Natural killer cell (primary cell): ENCODE results near the gene VMO1. TPM values are rescaled to one million over a fixed set of nuclear protein-coding genes. Genes with fewer than 3 reads are reported as not detected.
A peak's percentile ranks its signal among the peaks of the same experiment; 100 is the strongest.

Experiments
- ATAC-seq, 3 donors: fragments of 150-1000 bp in 2 of 3; fragments of 200-7000 bp in 1 of 3; cut with Tn5 transposase; 1 replicate in 1 of 3; 2 replicates in 2 of 3; pipeline ENCODE4 v1.10.0; 2021; ENCODE audit warnings: mild to moderate bottlenecking in 2 of 3, moderate library complexity in 2 of 3
- DNase-seq, 2 donors: peaks; one replicate each; pipeline versions ENCODE4 v3.0.0 to v3.0.0-alpha.2; 2013 to 2021; ENCODE audit warnings: mixed read lengths in 1 of 2
- H3K27ac ChIP-seq: one replicate; pipeline ENCODE4 v1.5.1; 2013; ENCODE audit warnings: mild to moderate bottlenecking, low read length
- H3K27me3 ChIP-seq: one replicate; pipeline ENCODE4 v1.6.1; 2013; ENCODE audit warnings: low read length; ENCODE audit not compliant: control insufficient read depth, insufficient read depth
- H3K36me3 ChIP-seq: one replicate; pipeline ENCODE4 v1.6.1; 2013; ENCODE audit warnings: low read length; ENCODE audit not compliant: control insufficient read depth, insufficient read depth
- H3K4me1 ChIP-seq: one replicate; pipeline ENCODE4 v1.6.1; 2013; ENCODE audit warnings: low read length; ENCODE audit not compliant: control insufficient read depth, insufficient read depth
- H3K4me3 ChIP-seq: one replicate; pipeline ENCODE4 v1.5.1; 2013; ENCODE audit warnings: low read length
- H3K9me3 ChIP-seq: one replicate; pipeline ENCODE4 v1.6.1; 2013; ENCODE audit warnings: low read length; ENCODE audit not compliant: control insufficient read depth, insufficient read depth
- H3K27ac Mint-ChIP-seq, 2 donors: one replicate each; pipeline ENCODE4 v1.8.0; 2022; ENCODE audit warnings: mild to moderate bottlenecking in 2 of 2, mixed read lengths in 2 of 2, moderate library complexity in 1 of 2
- H3K27me3 Mint-ChIP-seq, 2 donors: one replicate each; pipeline ENCODE4 v1.8.0; 2022; ENCODE audit warnings: low read depth in 2 of 2, mixed read lengths in 2 of 2
- H3K36me3 Mint-ChIP-seq: one replicate; pipeline ENCODE4 v1.8.0; 2022; ENCODE audit warnings: mixed read lengths
- H3K4me1 Mint-ChIP-seq, 2 donors: one replicate each; pipeline ENCODE4 v1.8.0; 2022; ENCODE audit warnings: mixed read lengths in 2 of 2
- H3K4me3 Mint-ChIP-seq: one replicate; pipeline ENCODE4 v1.8.0; 2022; ENCODE audit warnings: mild to moderate bottlenecking, moderate library complexity, mixed read lengths
- H3K9me3 Mint-ChIP-seq, 2 donors: one replicate each; pipeline ENCODE4 v1.8.0; 2022; ENCODE audit warnings: mixed read lengths in 2 of 2
- CTCF ChIP-seq: fragments of 200-600 bp; IDR thresholded peaks from one replicate; pipeline ENCODE4 v1.8.0; 2022; ENCODE audit warnings: antibody characterized with exemption
- WGBS: methylation state at CpG from one replicate; pipeline ENCODE4 v1.1.7; 2013; ENCODE audit warnings: missing lambda C conversion rate; ENCODE audit not compliant: insufficient coverage; 5-methylcytosine and 5-hydroxymethylcytosine counted together
- intact Hi-C: fragments of 100-400 bp; cut with micrococcal nuclease; formaldehyde crosslinking; loops from one replicate; pipeline ENCODE4 v1.14.2; 2022
- total RNA-seq, 4 donors: library from RNA; stranded (reverse); fragments of 120-200 nt in 1 of 4; gene quantifications; one replicate each; pipeline versions ENCODE4 v1.2.3 to v1.2.4, GENCODE V29; 2013 to 2022

Gene VMO1
- total RNA-seq, 3 donors from 2014 or later (not counting 1 experiment from before 2014, with no cell fraction given), result 1.2 to 4.8 (median 1.3) TPM

DNA sequence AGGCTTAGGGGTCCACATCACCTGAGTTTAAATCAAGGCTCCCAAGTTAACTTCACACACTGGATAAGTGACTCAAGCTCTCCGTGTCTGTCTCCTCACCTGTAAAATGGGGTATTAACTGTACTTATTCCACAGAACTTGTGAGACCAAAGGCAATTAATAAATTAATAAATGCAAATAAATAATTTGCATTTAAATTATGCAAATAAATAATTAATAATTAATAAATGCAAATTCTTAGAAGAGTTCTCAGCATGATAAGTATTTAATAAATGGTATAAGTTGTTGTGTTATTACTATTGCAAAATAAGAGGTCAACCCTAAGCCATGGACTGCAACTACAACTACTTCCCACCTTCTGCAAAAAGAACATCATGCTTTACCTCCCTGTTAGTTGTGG lies 32.8 kb downstream of the VMO1 start:
- no peak for TF ChIP-seq CTCF
- intact Hi-C loops, result no loop called here
- H3K27me3 ChIP-seq, result peaks cover 9% of the 10 kb centered on the region
- H3K9me3 Mint-ChIP-seq, result no peaks in the 10 kb centered on the region
- no peak for DNase-seq
- no peaks in the 10 kb centered on the region for H3K36me3 Mint-ChIP-seq
- no peak overlapping the region for H3K27ac ChIP-seq
- H3K27ac Mint-ChIP-seq, result no peak overlapping the region
- peaks cover 27 to 40% of the 10 kb centered on the region in 2 donors for H3K27me3 Mint-ChIP-seq
- H3K4me1 Mint-ChIP-seq, result peaks cover 4 to 5% of the 10 kb centered on the region in 2 donors
- H3K4me1 ChIP-seq, result peaks cover 3% of the 10 kb centered on the region
- no peaks in the 10 kb centered on the region for H3K36me3 ChIP-seq
- WGBS, result no CpG with 5 or more reads among the region's 1 CpG
- H3K9me3 ChIP-seq, result no peaks in the 10 kb centered on the region
- no peak for ATAC-seq
- H3K4me3 ChIP-seq, result no peak overlapping the region
- no peak overlapping the region for H3K4me3 Mint-ChIP-seq

DNA sequence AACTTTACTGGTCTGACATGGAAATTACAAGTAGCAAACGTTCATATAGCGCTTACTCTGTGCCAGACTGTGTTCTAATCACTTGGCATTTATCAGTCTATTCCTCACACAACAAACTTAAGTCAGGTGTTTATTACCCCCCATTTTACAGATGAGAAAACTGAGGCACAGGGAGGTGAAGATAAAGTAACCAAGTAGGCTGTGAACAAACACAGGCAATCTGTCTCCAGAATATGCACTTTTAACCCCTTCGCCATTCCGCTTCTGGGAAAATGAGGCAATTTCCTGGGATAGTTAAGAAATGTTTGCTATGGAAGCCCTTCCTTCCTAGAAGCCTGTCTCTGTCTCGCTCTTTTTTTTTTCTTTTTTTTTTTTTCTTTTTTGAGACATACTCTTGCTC lies 34.2 kb downstream of the VMO1 start:
- Histone ChIP-seq H3K9me3 (no peaks in the 10 kb centered on the region), H3K27ac (no peak overlapping the region), H3K4me1 (peaks cover 6% of the 10 kb centered on the region), H3K27me3 (peaks cover 9% of the 10 kb centered on the region), H3K4me3 (no peak overlapping the region), H3K36me3 (no peaks in the 10 kb centered on the region)
- Mint-ChIP-seq H3K27me3 (peaks cover 33 to 50% of the 10 kb centered on the region in 2 donors), H3K9me3 (no peaks in the 10 kb centered on the region), H3K27ac (no peak overlapping the region), H3K4me3 (no peak overlapping the region), H3K4me1 (peaks cover 13% of the 10 kb centered on the region in 2 donors), H3K36me3 (no peaks in the 10 kb centered on the region)
- ATAC-seq (no peak), DNase-seq (no peak)
- no peak for TF ChIP-seq CTCF
- 88% methylated on average over 5 of the region's 5 CpGs for WGBS
- intact Hi-C loops, result no loop called here

DNA sequence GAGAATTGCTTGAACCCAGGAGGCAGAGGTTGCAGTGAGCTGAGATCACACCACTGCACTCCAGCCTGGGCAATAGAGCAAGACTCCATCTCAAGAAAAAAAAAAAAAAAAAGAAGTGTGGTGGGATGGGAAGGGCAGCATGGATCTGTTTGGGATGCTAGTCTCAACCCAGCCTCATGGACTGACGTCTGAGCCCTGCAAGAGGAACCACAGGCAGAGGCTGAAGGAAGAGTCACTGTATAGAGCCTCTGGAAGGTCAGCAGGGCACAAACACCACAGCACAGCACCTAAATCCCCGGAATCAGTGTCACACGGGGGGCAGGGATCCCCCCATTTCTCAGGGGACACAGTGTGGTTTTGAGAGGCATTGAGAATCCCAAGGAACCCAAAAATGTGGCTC lies 35.6 kb downstream of the VMO1 start:
- Mint-ChIP-seq H3K9me3 (no peaks in the 10 kb centered on the region), H3K4me3 (no peak overlapping the region), H3K4me1 (peaks cover 13% of the 10 kb centered on the region in 2 donors), H3K27me3 (peaks cover 40 to 50% of the 10 kb centered on the region in 2 donors), H3K36me3 (no peaks in the 10 kb centered on the region), H3K27ac (no peak overlapping the region)
- DNase-seq (no peak), ATAC-seq (no peak)
- H3K9me3 ChIP-seq, result no peaks in the 10 kb centered on the region
- H3K27me3 ChIP-seq, result peaks cover 9% of the 10 kb centered on the region
- 51% methylated on average over 3 of the region's 3 CpGs for WGBS
- TF ChIP-seq CTCF, result no peak
- no peak overlapping the region for H3K27ac ChIP-seq
- H3K4me3 ChIP-seq, result no peak overlapping the region
- intact Hi-C loops, result no loop called here
- H3K4me1 ChIP-seq, result peaks cover 6% of the 10 kb centered on the region
- no peaks in the 10 kb centered on the region for H3K36me3 ChIP-seq

DNA sequence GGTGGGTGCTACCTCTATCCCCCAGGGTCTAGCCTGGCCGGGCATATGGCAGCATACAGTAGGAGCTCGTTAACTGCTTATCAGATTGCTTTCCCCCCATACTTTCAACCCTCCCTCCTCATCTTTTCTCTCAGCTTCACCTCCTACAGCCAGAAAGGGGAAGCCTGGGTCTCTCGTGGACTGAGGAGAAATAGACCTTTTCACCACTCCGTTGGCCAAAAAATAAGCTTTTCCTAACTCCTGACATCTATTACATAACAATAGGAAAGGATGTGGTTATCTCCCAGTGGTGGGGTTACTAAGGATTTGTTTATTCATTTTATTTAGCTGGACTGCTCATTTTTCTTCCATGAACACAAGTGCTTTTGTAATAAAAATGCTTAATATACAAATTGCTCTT lies 37.5 kb downstream of the VMO1 start:
- Mint-ChIP-seq H3K36me3 (no peaks in the 10 kb centered on the region), H3K27ac (peak overlapping the region in 1 of 2 donors; percentile 62), H3K4me1 (peaks cover 13 to 22% of the 10 kb centered on the region in 2 donors), H3K9me3 (no peaks in the 10 kb centered on the region), H3K27me3 (peaks cover 37 to 42% of the 10 kb centered on the region in 2 donors), H3K4me3 (no peak overlapping the region)
- intact Hi-C loops, result no loop called here
- Histone ChIP-seq H3K27me3 (peaks cover 14% of the 10 kb centered on the region), H3K36me3 (no peaks in the 10 kb centered on the region), H3K27ac (no peak overlapping the region), H3K4me3 (no peak overlapping the region), H3K9me3 (no peaks in the 10 kb centered on the region), H3K4me1 (peaks cover 13% of the 10 kb centered on the region)
- ATAC-seq (no peak), DNase-seq (no peak)
- TF ChIP-seq CTCF, result no peak
- 65% methylated on average over 2 of the region's 4 CpGs for WGBS
